Activated naive CD8-positive, alpha-beta T cell treated with anti-CD3 and anti-CD28 coated beads for 36 hours (primary cell): ENCODE measurements around the gene HOATZ. TPM values are rescaled to one million over a fixed set of nuclear protein-coding genes. Genes with fewer than 3 reads are reported as not detected.

Source experiments
- DNase-seq: peaks from one replicate; pipeline ENCODE4 v3.0.0; 2021
- H3K27ac Mint-ChIP-seq: one replicate; pipeline ENCODE4 v1.8.0; 2022; ENCODE audit warnings: mild to moderate bottlenecking, moderate library complexity, mixed read lengths
- H3K27me3 Mint-ChIP-seq: one replicate; pipeline ENCODE4 v1.8.0; 2022; ENCODE audit warnings: mild to moderate bottlenecking, mixed read lengths
- H3K36me3 Mint-ChIP-seq: one replicate; pipeline ENCODE4 v1.8.0; 2021; ENCODE audit warnings: mild to moderate bottlenecking, mixed read lengths
- H3K4me1 Mint-ChIP-seq: one replicate; pipeline ENCODE4 v1.8.0; 2021; ENCODE audit warnings: mixed read lengths
- H3K4me3 Mint-ChIP-seq: one replicate; pipeline ENCODE4 v1.8.0; 2022; ENCODE audit warnings: mild to moderate bottlenecking, moderate library complexity, mixed read lengths
- H3K9me3 Mint-ChIP-seq: one replicate; pipeline ENCODE4 v1.8.0; 2022; ENCODE audit warnings: mixed read lengths
- total RNA-seq, 2 experiments: library from RNA; stranded (reverse); gene quantifications; one replicate each; pipeline ENCODE4 v1.2.3, GENCODE V29; 2021

HOATZ gene
- total RNA-seq, 2 experiments from 2014 or later, result not detected

DNA sequence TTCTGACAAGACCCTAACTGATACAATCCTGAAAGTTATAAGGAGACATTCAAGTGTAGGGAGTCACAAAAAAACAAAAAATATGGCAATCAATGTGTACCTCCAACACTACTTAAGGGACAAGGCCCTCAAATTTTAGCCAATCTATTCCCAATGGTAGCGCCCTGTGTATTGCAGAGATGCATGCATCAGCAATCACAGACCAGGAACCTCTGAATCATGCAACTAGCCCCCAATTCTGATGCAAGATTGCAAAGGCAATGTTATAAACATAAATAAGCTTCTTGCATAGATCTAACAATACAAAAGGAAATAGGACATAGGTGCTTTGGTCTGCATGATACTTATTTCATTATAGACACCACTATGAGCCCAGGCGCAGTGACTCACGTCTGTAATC, 58.0 kb downstream of the HOATZ start:
- Mint-ChIP-seq H3K4me1 (peaks cover 3% of the 10 kb centered on the region), H3K4me3 (no peak overlapping the region), H3K27ac (no peak overlapping the region), H3K36me3 (no peaks in the 10 kb centered on the region), H3K9me3 (no peaks in the 10 kb centered on the region), H3K27me3 (peaks cover 8% of the 10 kb centered on the region)
- DNase-seq, result no peak

- Mint-ChIP-seq H3K36me3 (no peaks in the 10 kb centered on the region), H3K27me3 (peaks cover 8% of the 10 kb centered on the region), H3K9me3 (no peaks in the 10 kb centered on the region), H3K4me3 (no peak overlapping the region), H3K4me1 (peaks cover 3% of the 10 kb centered on the region), H3K27ac (no peak overlapping the region)
- DNase-seq, result no peak
Measured at GRCh38 chr11:111573821-111574249, 59.3 kb downstream of the HOATZ start.

- Mint-ChIP-seq H3K27me3 (peaks cover 8% of the 10 kb centered on the region), H3K9me3 (no peaks in the 10 kb centered on the region), H3K27ac (no peak overlapping the region), H3K4me1 (peaks cover 3% of the 10 kb centered on the region), H3K36me3 (no peaks in the 10 kb centered on the region), H3K4me3 (peak overlapping the region; percentile 4)
- DNase-seq, result no peak
Measured at GRCh38 chr11:111574373-111575225, 60.0 kb downstream of the HOATZ start.

GRCh38 chr11:111575740-111576139, 61.2 kb downstream of the HOATZ start:
- no peak for DNase-seq
- H3K4me1 Mint-ChIP-seq, result peaks cover 3% of the 10 kb centered on the region
- no peaks in the 10 kb centered on the region for H3K9me3 Mint-ChIP-seq
- no peak overlapping the region for H3K27ac Mint-ChIP-seq
- no peak overlapping the region for H3K4me3 Mint-ChIP-seq
- H3K27me3 Mint-ChIP-seq, result peaks cover 6% of the 10 kb centered on the region
- no peaks in the 10 kb centered on the region for H3K36me3 Mint-ChIP-seq

DNA sequence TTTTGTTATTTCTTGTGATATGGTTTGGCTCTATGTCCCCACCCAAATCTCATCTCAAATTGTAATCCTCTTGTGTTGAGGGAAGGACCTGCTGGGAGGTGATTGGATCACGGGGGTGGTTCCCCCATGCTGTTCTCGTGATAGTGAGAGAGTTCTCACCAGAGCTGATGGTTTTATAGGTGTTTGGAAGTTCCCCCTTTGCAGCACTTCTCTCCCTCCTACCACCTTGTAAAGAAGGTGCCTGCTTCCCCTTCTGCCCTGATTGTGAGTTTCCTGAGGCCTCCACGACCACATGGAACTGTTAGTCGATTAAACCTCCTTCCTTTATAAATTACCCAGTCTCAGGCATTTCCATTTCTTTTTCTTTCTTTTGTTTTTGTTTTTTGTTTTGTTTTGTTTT, 63.2 kb downstream of the HOATZ start:
- peaks cover 6% of the 10 kb centered on the region for H3K4me1 Mint-ChIP-seq
- H3K27ac Mint-ChIP-seq, result no peak overlapping the region
- no peaks in the 10 kb centered on the region for H3K36me3 Mint-ChIP-seq
- no peaks in the 10 kb centered on the region for H3K27me3 Mint-ChIP-seq
- H3K4me3 Mint-ChIP-seq, result no peak overlapping the region
- no peaks in the 10 kb centered on the region for H3K9me3 Mint-ChIP-seq
- DNase-seq, result no peak

- peaks cover 3% of the 10 kb centered on the region for H3K4me1 Mint-ChIP-seq
- no peak overlapping the region for H3K27ac Mint-ChIP-seq
- no peaks in the 10 kb centered on the region for H3K9me3 Mint-ChIP-seq
- H3K27me3 Mint-ChIP-seq, result no peaks in the 10 kb centered on the region
- no peak for DNase-seq
- H3K36me3 Mint-ChIP-seq, result no peaks in the 10 kb centered on the region
- H3K4me3 Mint-ChIP-seq, result no peak overlapping the region
Measured at GRCh38 chr11:111581341-111581740, 66.8 kb downstream of the HOATZ start.

GRCh38 chr11:111582163-111582562, 67.6 kb downstream of the HOATZ start:
- Mint-ChIP-seq H3K9me3 (no peaks in the 10 kb centered on the region), H3K27ac (no peak overlapping the region), H3K4me3 (no peak overlapping the region), H3K27me3 (no peaks in the 10 kb centered on the region), H3K36me3 (no peaks in the 10 kb centered on the region), H3K4me1 (peaks cover 5% of the 10 kb centered on the region)
- no peak for DNase-seq

DNA sequence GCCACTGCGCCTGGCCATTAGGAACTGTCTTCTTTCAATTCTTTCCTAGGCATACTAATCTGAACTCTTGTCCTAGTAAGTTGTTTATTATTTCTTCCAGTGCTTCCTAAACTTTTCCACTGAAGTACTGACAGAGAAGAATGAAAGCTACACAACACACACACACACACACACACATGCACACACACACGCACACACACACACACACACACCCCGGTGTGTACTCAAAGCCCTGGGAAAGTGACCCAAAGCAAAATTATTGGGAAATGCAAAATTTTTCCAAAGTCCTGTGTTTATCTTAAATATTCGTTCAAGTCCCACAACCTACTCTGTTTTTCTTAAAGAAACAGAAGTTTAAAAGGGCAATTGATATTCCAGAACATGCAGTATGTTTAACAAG, 68.3 kb downstream of the HOATZ start:
- no peak overlapping the region for H3K4me3 Mint-ChIP-seq
- peaks cover 5% of the 10 kb centered on the region for H3K4me1 Mint-ChIP-seq
- no peak for DNase-seq
- H3K9me3 Mint-ChIP-seq, result no peaks in the 10 kb centered on the region
- H3K36me3 Mint-ChIP-seq, result no peaks in the 10 kb centered on the region
- no peaks in the 10 kb centered on the region for H3K27me3 Mint-ChIP-seq
- H3K27ac Mint-ChIP-seq, result no peak overlapping the region

- no peak for DNase-seq
- Mint-ChIP-seq H3K27me3 (no peaks in the 10 kb centered on the region), H3K9me3 (no peaks in the 10 kb centered on the region), H3K4me3 (no peak overlapping the region), H3K36me3 (no peaks in the 10 kb centered on the region), H3K4me1 (peaks cover 5% of the 10 kb centered on the region), H3K27ac (no peak overlapping the region)
Measured at GRCh38 chr11:111585371-111585770, 70.8 kb downstream of the HOATZ start.

- no peak overlapping the region for H3K27ac Mint-ChIP-seq
- H3K4me3 Mint-ChIP-seq, result no peak overlapping the region
- no peaks in the 10 kb centered on the region for H3K36me3 Mint-ChIP-seq
- no peaks in the 10 kb centered on the region for H3K9me3 Mint-ChIP-seq
- H3K27me3 Mint-ChIP-seq, result no peaks in the 10 kb centered on the region
- no peak for DNase-seq
- H3K4me1 Mint-ChIP-seq, result peaks cover 2% of the 10 kb centered on the region
Measured at GRCh38 chr11:111586388-111586831, 71.8 kb downstream of the HOATZ start.

Other genes with a start within 250 kb of the HOATZ start
- gene POU2AF3, start 216.2 kb upstream of the HOATZ start, total RNA-seq, result not detected
- gene POU2AF1, start 135.5 kb upstream of the HOATZ start, total RNA-seq, result 1 to 10 TPM; 3.0 to 3.5 TPM
- gene BTG4, start 2.4 kb upstream of the HOATZ start, total RNA-seq, result under 1 TPM; 0.30 to 0.62 TPM
- gene LAYN, start 25.9 kb downstream of the HOATZ start, total RNA-seq, result 10 to 100 TPM; 57.4 to 63.2 TPM
- 1 to 10 TPM; 5.2 to 8.2 TPM for gene SIK2, start 87.7 kb downstream of the HOATZ start, total RNA-seq